Central memory CD4-positive, alpha-beta T cell (primary cell): ENCODE measurements around the gene GHR.
A peak's percentile ranks its signal among the peaks of the same experiment; 100 is the strongest.

ENCODE experiments used
- DNase-seq: peaks from one replicate; pipeline ENCODE4 v3.0.0; 2022

The GHR gene

GRCh38 chr5:42740920-42741319 lies 317.7 kb downstream of the GHR start:
- no peak for DNase-seq

- DNase-seq: no peak
Observed at GRCh38 chr5:42745426-42745825, 322.2 kb downstream of the GHR start.

GRCh38 chr5:42745856-42746255 lies 322.6 kb downstream of the GHR start:
- no peak for DNase-seq

- DNase-seq: no peak
Observed at GRCh38 chr5:42749020-42749419, 325.8 kb downstream of the GHR start.

GRCh38 chr5:42750507-42750906 lies 327.3 kb downstream of the GHR start:
- DNase-seq: no peak

GRCh38 chr5:42751044-42751443 lies 327.8 kb downstream of the GHR start:
- DNase-seq: no peak

- no peak for DNase-seq
Observed at GRCh38 chr5:42753099-42753498, 329.9 kb downstream of the GHR start.

- peak; percentile 18 for DNase-seq
Observed at GRCh38 chr5:42756606-42757601, 333.7 kb downstream of the GHR start, which contains the start of gene CCDC152. Gene CCDC152, plus strand, starts transcription at chr5:42756818. Its CDS starts 2,304 bp downstream, at chr5:42759122.

GRCh38 chr5:42759456-42759855 lies 336.2 kb downstream of the GHR start:
- DNase-seq: no peak

GRCh38 chr5:42760426-42760825 lies 337.2 kb downstream of the GHR start:
- DNase-seq: no peak

GRCh38 chr5:42761791-42762190 lies 338.6 kb downstream of the GHR start:
- DNase-seq: no peak

GRCh38 chr5:42767491-42768105 lies 344.4 kb downstream of the GHR start:
- DNase-seq: peak; percentile 7

- DNase-seq: no peak
Observed at GRCh38 chr5:42768106-42768504, 344.9 kb downstream of the GHR start.

- no peak for DNase-seq
Observed at GRCh38 chr5:42770003-42770402, 346.8 kb downstream of the GHR start.
